H1 (cell line): Measurements from ENCODE around the gene RSAD1. TPM values are rescaled to one million over a fixed set of nuclear protein-coding genes. Genes with fewer than 3 reads are reported as not detected.

Experiments used
- CTCF ChIA-PET: fragments of 300-600 bp; sonication (Branson Sonifier 250); formaldehyde crosslinking; loops from one replicate; lab custom pipeline; 2021; ENCODE audit not compliant: partially characterized antibody; lab: Charles Lee
- POLR2A ChIA-PET: fragments of 300-600 bp; sonication (Branson Sonifier 250); formaldehyde crosslinking; loops from one replicate; lab custom pipeline; 2021; ENCODE audit warnings: inconsistent platforms; ENCODE audit not compliant: partially characterized antibody; lab: Charles Lee
- DNase-seq, 2 experiments: peaks; one replicate each; pipeline versions ENCODE4 v3.0.0 to v3.0.0-alpha.2; 2010 to 2022; ENCODE audit warnings: low spot score in 2 of 2, low read depth in 1 of 2, mixed read lengths in 1 of 2
- FAIRE-seq: peaks from 2 replicates; lab custom pipeline; 2011; peaks lifted over from hg19 to GRCh38; lab: Jason Lieb, UNC
- H2AFZ ChIP-seq: 2 replicates; pipeline ENCODE4 v1.8.1; 2012; ENCODE audit warnings: low read length, inconsistent platforms
- H2AK5ac ChIP-seq: 2 replicates; pipeline ENCODE4 v1.6.1; 2013; ENCODE audit warnings: low read depth, low read length
- H2BK120ac ChIP-seq: replicated peaks from 2 replicates; pipeline ENCODE3; 2013; ENCODE audit warnings: low read depth, low read length, inconsistent platforms
- H2BK12ac ChIP-seq: 2 replicates; pipeline ENCODE4 v1.6.1; 2013; ENCODE audit warnings: low read depth, low read length
- H2BK15ac ChIP-seq: 2 replicates; pipeline ENCODE4 v1.6.1; 2013; ENCODE audit warnings: low read length
- H2BK20ac ChIP-seq: 2 replicates; pipeline ENCODE4 v1.6.1; 2013; ENCODE audit warnings: low read length
- H2BK5ac ChIP-seq: 2 replicates; pipeline ENCODE4 v1.6.1; 2013; ENCODE audit warnings: low read depth, low read length
- H3K14ac ChIP-seq: 2 replicates; pipeline ENCODE4 v1.6.1; 2013; ENCODE audit warnings: inconsistent platforms; ENCODE audit not compliant: insufficient read length
- H3K18ac ChIP-seq: 2 replicates; pipeline ENCODE4 v1.6.1; 2013; ENCODE audit warnings: low read length; ENCODE audit errors: extremely low read depth
- H3K23ac ChIP-seq: 2 replicates; pipeline ENCODE4 v1.6.1; 2013; ENCODE audit warnings: inconsistent platforms; ENCODE audit not compliant: insufficient read length
- H3K23me2 ChIP-seq: 2 replicates; pipeline ENCODE4 v1.6.1; 2013; ENCODE audit warnings: low read depth, low read length
- H3K27ac ChIP-seq: 2 replicates; pipeline ENCODE4 v1.6.1; 2011; ENCODE audit warnings: low read depth, low read length, inconsistent platforms
- H3K27me3 ChIP-seq, 4 experiments: replicated peaks in 1 of 4; 1 replicate in 1 of 4; 2 replicates in 3 of 4; pipeline versions ENCODE4 v1.6.1 to v1.8.1; 2011 to 2013; ENCODE audit warnings: low read length in 3 of 4, mild to moderate bottlenecking in 3 of 4, inconsistent platforms in 2 of 4, mixed read lengths in 2 of 4, moderate library complexity in 1 of 4; ENCODE audit not compliant: control insufficient read depth in 3 of 4, insufficient read depth in 3 of 4; ENCODE audit errors: extremely low read depth in 1 of 4
- H3K36me3 ChIP-seq, 4 experiments: 2 replicates each; pipeline versions ENCODE4 v1.6.1 to v1.8.1; 2011 to 2013; ENCODE audit warnings: mild to moderate bottlenecking in 4 of 4, low read length in 3 of 4, moderate library complexity in 2 of 4, control low read depth in 1 of 4, inconsistent platforms in 1 of 4; ENCODE audit not compliant: insufficient read depth in 4 of 4, control insufficient read depth in 2 of 4
- H3K4ac ChIP-seq: replicated peaks from 2 replicates; pipeline ENCODE3; 2013; ENCODE audit warnings: low read length, low read depth, mixed read lengths, inconsistent platforms; ENCODE audit not compliant: insufficient read length
- H3K4me1 ChIP-seq, 4 experiments: replicated peaks in 1 of 4; 1 replicate in 1 of 4; 2 replicates in 3 of 4; pipeline versions ENCODE4 v1.6.1 to v1.8.1; 2011 to 2013; ENCODE audit warnings: low read length in 3 of 4, inconsistent platforms in 2 of 4, mixed read lengths in 1 of 4; ENCODE audit not compliant: insufficient read depth in 4 of 4, control insufficient read depth in 3 of 4
- H3K4me2 ChIP-seq, 2 experiments: 2 replicates each; pipeline versions ENCODE4 v1.6.1 to v1.8.1; 2011 to 2013; ENCODE audit warnings: low read depth in 2 of 2, low read length in 2 of 2, control low read depth in 1 of 2, inconsistent platforms in 1 of 2, mild to moderate bottlenecking in 1 of 2; ENCODE audit not compliant: insufficient read depth in 1 of 2
- H3K4me3 ChIP-seq, 4 experiments: fragments of 200-600, 300-600 bp in 1 of 4; sonication (generic), shearing (Covaris generic), sonication (Bioruptor Twin) in 1 of 4; 2 replicates each; pipeline versions ENCODE4 v1.5.1 to v1.8.1; 2011 to 2016; ENCODE audit warnings: low read length in 4 of 4, low read depth in 3 of 4, control low read depth in 2 of 4, inconsistent platforms in 2 of 4, mild to moderate bottlenecking in 2 of 4, mixed read lengths in 1 of 4, moderate library complexity in 1 of 4; ENCODE audit not compliant: insufficient read depth in 2 of 4; ENCODE audit errors: extremely low read depth in 1 of 4
- H3K56ac ChIP-seq: replicated peaks from 2 replicates; pipeline ENCODE3; 2013; ENCODE audit warnings: low read depth, mild to moderate bottlenecking, mixed read lengths, low read length, inconsistent platforms; ENCODE audit not compliant: insufficient read length
- H3K79me1 ChIP-seq: 2 replicates; pipeline ENCODE4 v1.6.1; 2013; ENCODE audit warnings: low read depth, low read length, control low read depth
- H3K79me2 ChIP-seq, 2 experiments: 2 replicates each; pipeline versions ENCODE4 v1.6.1 to v1.8.1; 2012 to 2013; ENCODE audit warnings: low read length in 2 of 2, mild to moderate bottlenecking in 2 of 2, inconsistent platforms in 1 of 2; ENCODE audit not compliant: insufficient read depth in 2 of 2, control insufficient read depth in 1 of 2
- H3K9ac ChIP-seq, 4 experiments: replicated peaks in 1 of 4; 1 replicate in 1 of 4; 2 replicates in 3 of 4; pipeline versions ENCODE4 v1.6.1 to v1.8.1; 2011 to 2013; ENCODE audit warnings: low read depth in 3 of 4, low read length in 3 of 4, control low read depth in 2 of 4, mild to moderate bottlenecking in 2 of 4, moderate library complexity in 2 of 4, inconsistent platforms in 1 of 4; ENCODE audit errors: extremely low read depth in 1 of 4
- H3K9me3 ChIP-seq, 2 experiments: 2 replicates each; pipeline versions ENCODE4 v1.6.1 to v1.8.1; 2012 to 2013; ENCODE audit warnings: mild to moderate bottlenecking in 2 of 2, moderate library complexity in 2 of 2, control low read depth in 1 of 2, inconsistent platforms in 1 of 2, low read depth in 1 of 2, low read length in 1 of 2, mixed read lengths in 1 of 2; ENCODE audit not compliant: insufficient read depth in 2 of 2
- H4K20me1 ChIP-seq, 2 experiments: replicated peaks in 1 of 2; 2 replicates each; pipeline versions ENCODE3 to v1.8.1; 2011 to 2013; ENCODE audit warnings: inconsistent platforms in 2 of 2, low read length in 2 of 2, mild to moderate bottlenecking in 1 of 2; ENCODE audit not compliant: insufficient read depth in 2 of 2, control insufficient read depth in 1 of 2
- H4K5ac ChIP-seq: 2 replicates; pipeline ENCODE4 v1.6.1; 2013; ENCODE audit warnings: low read length, low read depth, mixed read lengths, inconsistent platforms; ENCODE audit not compliant: insufficient read length
- H4K8ac ChIP-seq: 2 replicates; pipeline ENCODE4 v1.8.0; 2013; ENCODE audit warnings: mild to moderate bottlenecking, moderate library complexity, low read length, inconsistent platforms; ENCODE audit not compliant: insufficient read depth; ENCODE audit errors: extremely low read depth
- H4K91ac ChIP-seq: replicated peaks from 2 replicates; pipeline ENCODE3; 2013; ENCODE audit warnings: low read length, mixed read lengths, inconsistent platforms; ENCODE audit not compliant: insufficient read length
- BRCA1 ChIP-seq: IDR thresholded peaks from 2 replicates; pipeline ENCODE4 v1.6.1; 2012; ENCODE audit warnings: low read depth, low read length, improper control_type of control experiment
- CEBPB ChIP-seq: IDR thresholded peaks from 2 replicates; pipeline ENCODE4 v1.6.1; 2012; ENCODE audit warnings: low read depth, low read length
- CHD1 ChIP-seq: IDR thresholded peaks from 2 replicates; pipeline ENCODE4 v1.6.1; 2012; ENCODE audit warnings: low read depth, low read length, improper control_type of control experiment
- PHF8 ChIP-seq: fragments of 200-600 bp; sonication (generic); conservative IDR thresholded peaks from 2 replicates; pipeline ENCODE4 v1.7.1; 2012; ENCODE audit warnings: low read depth, mild to moderate bottlenecking, inconsistent platforms, low read length, moderate library complexity
- SP2 ChIP-seq: IDR thresholded peaks from 2 replicates; pipeline ENCODE4 v1.6.1; 2012; ENCODE audit warnings: mild to moderate bottlenecking, low read length, inconsistent platforms
- TAF1 ChIP-seq: IDR thresholded peaks from 2 replicates; pipeline ENCODE4 v1.6.1; 2011; ENCODE audit warnings: mild to moderate bottlenecking, low read depth, low read length
- WGBS, 2 experiments: shearing (Covaris generic) in 1 of 2; methylation state at CpG; one replicate each; pipeline versions ENCODE4 v1.1.6 to v1.1.7; 2013 to 2015; ENCODE audit warnings: low lambda C conversion rate in 2 of 2, mixed read lengths in 2 of 2, inconsistent platforms in 1 of 2, low coverage in 1 of 2, missing lambda C conversion rate in 1 of 2; ENCODE audit not compliant: insufficient replicate concordance in 2 of 2, insufficient coverage in 1 of 2, insufficient read length in 1 of 2; ENCODE audit errors: extremely low coverage in 1 of 2, missing lambda C conversion rate in 1 of 2; 5-methylcytosine and 5-hydroxymethylcytosine counted together
- polyA plus RNA-seq, 7 experiments: library from polyadenylated mRNA; depleted of rRNA in 3 of 7; stranded (reverse) in 5 of 7; unstranded in 2 of 7; fragments of >200 nt in 5 of 7; fragments of 200-250 nt in 2 of 7; gene quantifications; 1 replicate in 5 of 7; 2 replicates in 1 of 7; 4 replicates in 1 of 7; pipeline versions ENCODE4 v1.2.1 to v1.2.3, GENCODE V29; 2011 to 2013; ENCODE audit warnings: missing spikeins in 2 of 7, mixed read lengths in 2 of 7
- total RNA-seq: library from RNA; stranded (reverse); fragmentation: NEBNext Ultra II Directional; extraction: Animal tissue kit (Norgen Biotek cat#: 25700); gene quantifications from 2 replicates; pipeline ENCODE4 v1.2.1, GENCODE V29; 2021
- TF ChIP-seq, protein P1 (sequence below): IDR thresholded peaks from 2 replicates; pipeline ENCODE4 v1.6.1; 2012; ENCODE audit warnings: low read length, inconsistent platforms
- TF ChIP-seq, protein P2 (sequence below): IDR thresholded peaks from 2 replicates; pipeline ENCODE4 v1.6.1; 2012; ENCODE audit warnings: inconsistent platforms

The RSAD1 gene
- total and polyA plus RNA-seq, 2 of the 8 experiments (the other 6 are each of a cell fraction or from before 2014, with no cell fraction given): 17.9 to 33.5 TPM

DNA sequence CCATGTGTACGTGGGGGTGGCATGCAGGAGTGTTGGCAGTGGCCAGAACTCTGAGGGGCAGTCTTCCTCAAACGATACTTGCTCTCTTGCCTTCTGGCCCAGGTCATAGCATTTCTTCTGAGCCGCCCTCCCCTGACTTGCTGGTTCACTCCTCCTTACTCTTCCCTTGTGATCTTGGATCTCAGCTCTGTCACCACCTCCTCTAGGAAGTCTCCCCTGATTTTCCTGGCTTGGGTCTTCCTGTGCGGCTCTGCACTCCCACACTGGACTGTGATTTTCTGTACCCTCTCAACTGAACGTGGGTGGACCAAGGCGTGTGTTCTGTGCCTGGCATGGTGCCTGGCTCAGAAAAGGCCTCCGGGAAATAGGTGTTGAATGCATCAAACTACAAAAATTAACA is 56.7 kb downstream of the RSAD1 start:
- Histone ChIP-seq H2BK5ac (no peak overlapping the region), H3K23me2 (peaks cover 17% of the 10 kb centered on the region), H3K23ac (no peak overlapping the region), H2AFZ (no peak overlapping the region), H3K27me3 (peaks cover 0 to 21% (median 10%) of the 10 kb centered on the region in 4 experiments; a peak in 4 of 7 replicates), H3K79me2 (0 out of 4 replicates have a peak, but pooled peaks cover 0 to 2% of the 10 kb centered on the region in 2 experiments), H4K8ac (no peak overlapping the region), H4K20me1 (peaks cover 0 to 1% of the 10 kb centered on the region in 2 experiments), H3K9ac (no peak overlapping the region), H3K79me1 (no peaks in the 10 kb centered on the region; the same call in 1 of the 2 replicates), H2AK5ac (no peak overlapping the region; the same call in 1 of the 2 replicates), H2BK20ac (no peak overlapping the region)
- ChIA-PET POLR2A (no interaction called here), CTCF (interaction anchor here (0.7 to 1.7 kb wide), 9 partner anchors 15 to 138 kb away, joined by 3 to 8 read pairs (median 4); partner anchors contain the start of gene LRRC59)
- DNase-seq: no peak
- no peak for TF ChIP-seq PHF8
- no peak for TF ChIP-seq CHD1
- TF ChIP-seq, protein P1, sequence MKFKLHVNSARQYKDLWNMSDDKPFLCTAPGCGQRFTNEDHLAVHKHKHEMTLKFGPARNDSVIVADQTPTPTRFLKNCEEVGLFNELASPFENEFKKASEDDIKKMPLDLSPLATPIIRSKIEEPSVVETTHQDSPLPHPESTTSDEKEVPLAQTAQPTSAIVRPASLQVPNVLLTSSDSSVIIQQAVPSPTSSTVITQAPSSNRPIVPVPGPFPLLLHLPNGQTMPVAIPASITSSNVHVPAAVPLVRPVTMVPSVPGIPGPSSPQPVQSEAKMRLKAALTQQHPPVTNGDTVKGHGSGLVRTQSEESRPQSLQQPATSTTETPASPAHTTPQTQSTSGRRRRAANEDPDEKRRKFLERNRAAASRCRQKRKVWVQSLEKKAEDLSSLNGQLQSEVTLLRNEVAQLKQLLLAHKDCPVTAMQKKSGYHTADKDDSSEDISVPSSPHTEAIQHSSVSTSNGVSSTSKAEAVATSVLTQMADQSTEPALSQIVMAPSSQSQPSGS: no peak
- TF ChIP-seq CEBPB: no peak
- TF ChIP-seq TAF1: no peak
- TF ChIP-seq SP2: no peak
- TF ChIP-seq, protein P2, sequence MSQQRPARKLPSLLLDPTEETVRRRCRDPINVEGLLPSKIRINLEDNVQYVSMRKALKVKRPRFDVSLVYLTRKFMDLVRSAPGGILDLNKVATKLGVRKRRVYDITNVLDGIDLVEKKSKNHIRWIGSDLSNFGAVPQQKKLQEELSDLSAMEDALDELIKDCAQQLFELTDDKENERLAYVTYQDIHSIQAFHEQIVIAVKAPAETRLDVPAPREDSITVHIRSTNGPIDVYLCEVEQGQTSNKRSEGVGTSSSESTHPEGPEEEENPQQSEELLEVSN: no peak
- TF ChIP-seq BRCA1: no peak
- TF ChIP-seq, all 59 proteins: peak for 0
- no peak overlapping the region for H4K91ac ChIP-seq
- H3K14ac ChIP-seq: no peak overlapping the region
- H4K5ac ChIP-seq: no peak overlapping the region
- WGBS, 2 experiments: 84% methylated on average over 7 of the region's 7 CpGs; no CpG with 5 or more reads in 1 of the 2 experiments
- peaks cover 5 to 29% (median 21%) of the 10 kb centered on the region in 4 experiments for H3K4me1 ChIP-seq
- no peaks in the 10 kb centered on the region for H3K9me3 ChIP-seq
- no peak overlapping the region for H2BK12ac ChIP-seq
- no peak overlapping the region for H2BK120ac ChIP-seq
- no peak overlapping the region for H3K18ac ChIP-seq
- H3K4me2 ChIP-seq: no peak overlapping the region; a peak in 1 of 4 replicates
- peak overlapping the region; percentile 94; the same call in 1 of the 2 replicates for H2BK15ac ChIP-seq
- H3K36me3 ChIP-seq: peaks cover 0 to 3% (median 0%) of the 10 kb centered on the region in 4 experiments; a peak in 1 of 8 replicates
- H3K56ac ChIP-seq: no peak overlapping the region
- H3K4ac ChIP-seq: no peak overlapping the region
- H3K27ac ChIP-seq: no peak overlapping the region
- no peak for FAIRE-seq
- H3K4me3 ChIP-seq: no peak overlapping the region
